A549 (cell line): ENCODE measurements around the gene MPPED1. TPM values are rescaled to one million over a fixed set of nuclear protein-coding genes. Genes with fewer than 3 reads are reported as not detected.

ENCODE experiments used
- ATAC-seq, 2 experiments: fragments of 200-7000 bp in 1 of 2; fragments of >200 bp in 1 of 2; cut with Nextera tagmentation in 1 of 2; cut with Tn5 transposase in 1 of 2; 3 replicates each; pipeline versions ENCODE4 v1.8.0 to v1.9.1; 2018 to 2020; ENCODE audit warnings: mild to moderate bottlenecking in 1 of 2, moderate library complexity in 1 of 2
- CTCF ChIA-PET: fragments of 300-600 bp; sonication (Branson Sonifier 250); formaldehyde crosslinking; extraction: SDS; loops from one replicate; lab custom pipeline; 2021; ENCODE audit warnings: antibody characterized with exemption, inconsistent platforms; lab: Yijun Ruan, JAX
- POLR2A ChIA-PET: fragments of 350-600 bp; formaldehyde crosslinking; extraction: SDS; loops from one replicate; lab custom pipeline; 2021; ENCODE audit warnings: antibody characterized with exemption, inconsistent platforms; lab: Yijun Ruan, JAX
- DNase-seq, 2 experiments: peaks; one replicate each; pipeline versions ENCODE4 v3.0.0 to v3.0.0-alpha.2; 2011 to 2016; ENCODE audit warnings: low read depth in 1 of 2, low spot score in 1 of 2
- FAIRE-seq: peaks from 2 replicates; lab custom pipeline; 2011; peaks lifted over from hg19 to GRCh38; lab: Jason Lieb, UNC
- H3K27ac ChIP-seq, 2 experiments: fragments of >200 bp; sonication (Bioruptor Twin); formaldehyde crosslinking; 3 replicates each; pipeline ENCODE4 v1.5.1; 2016 to 2017
- H3K4me1 ChIP-seq: fragments of >200 bp; sonication (Bioruptor Twin); formaldehyde crosslinking; 3 replicates; pipeline ENCODE4 v1.6.1; 2016
- H3K4me2 ChIP-seq: fragments of >200 bp; sonication (Bioruptor Twin); formaldehyde crosslinking; 3 replicates; pipeline ENCODE4 v1.6.1; 2016
- H3K4me3 ChIP-seq: fragments of >200 bp; sonication (Bioruptor Twin); formaldehyde crosslinking; 3 replicates; pipeline ENCODE4 v1.5.1; 2016
- H3K9me3 ChIP-seq: fragments of >200 bp; sonication (Bioruptor Twin); formaldehyde crosslinking; 3 replicates; pipeline ENCODE4 v1.6.1; 2016
- BHLHE40 ChIP-seq: IDR thresholded peaks from 2 replicates; pipeline ENCODE4 v1.6.1; 2012; ENCODE audit warnings: low read depth, low read length, inconsistent platforms
- CBX2 ChIP-seq: fragments of 200-600 bp; sonication (generic); IDR thresholded peaks from 2 replicates; pipeline ENCODE4 v1.6.1; 2016; ENCODE audit warnings: low read depth, mild to moderate bottlenecking, borderline replicate concordance
- EHMT2 ChIP-seq: fragments of 200-600 bp; sonication (generic); IDR thresholded peaks from 2 replicates; pipeline ENCODE4 v1.6.1; 2016; ENCODE audit warnings: antibody characterized with exemption, low read depth, mild to moderate bottlenecking, moderate library complexity
- EP300 ChIP-seq, 2 experiments: fragments of >200 bp; sonication (Bioruptor Twin); formaldehyde crosslinking; IDR thresholded peaks; 2 replicates in 1 of 2; 3 replicates in 1 of 2; pipeline ENCODE4 v1.6.1; 2016 to 2017
- ESRRA ChIP-seq: fragments of 150-350 bp; IDR thresholded peaks from 2 replicates; pipeline ENCODE4 v1.6.1; 2014; ENCODE audit warnings: mild to moderate bottlenecking, low read length, borderline replicate concordance
- FOXS1 ChIP-seq: fragments of 250-450 bp; sonication (Bioruptor Pico); IDR thresholded peaks from 2 replicates; pipeline ENCODE4 v1.5.0; 2020; ENCODE audit warnings: mild to moderate bottlenecking, moderate library complexity
- HDAC2 ChIP-seq: fragments of 200-600 bp; sonication (generic); IDR thresholded peaks from 2 replicates; pipeline ENCODE4 v1.6.1; 2016
- HOXA7 ChIP-seq: fragments of 250-450 bp; sonication (Bioruptor Pico); IDR thresholded peaks from 2 replicates; pipeline ENCODE4 v1.5.0; 2020; ENCODE audit warnings: mild to moderate bottlenecking, moderate library complexity
- HOXB13 ChIP-seq: fragments of 250-450 bp; sonication (Bioruptor Pico); IDR thresholded peaks from 2 replicates; pipeline ENCODE4 v1.5.0; 2020; ENCODE audit warnings: low read depth, mild to moderate bottlenecking, moderate library complexity
- HOXB5 ChIP-seq: fragments of 250-450 bp; sonication (Bioruptor Pico); IDR thresholded peaks from 2 replicates; pipeline ENCODE4 v1.5.0; 2020; ENCODE audit warnings: mild to moderate bottlenecking, moderate library complexity
- JUN ChIP-seq, 2 experiments: fragments of >200 bp; sonication (Bioruptor Twin); formaldehyde crosslinking; IDR thresholded peaks; 2 replicates in 1 of 2; 3 replicates in 1 of 2; pipeline ENCODE4 v1.6.1; 2016 to 2017
- JUNB ChIP-seq: fragments of >200 bp; sonication (Bioruptor Twin); formaldehyde crosslinking; IDR thresholded peaks from 2 replicates; pipeline ENCODE4 v1.6.1; 2016
- KDM1A ChIP-seq: fragments of 200-600 bp; sonication (generic); IDR thresholded peaks from 2 replicates; pipeline ENCODE4 v1.6.1; 2016; ENCODE audit warnings: low read depth, mild to moderate bottlenecking
- MYC ChIP-seq: IDR thresholded peaks from 2 replicates; pipeline ENCODE4 v1.6.1; 2012; ENCODE audit warnings: mild to moderate bottlenecking, inconsistent platforms, low read length, improper control_type of control experiment, borderline replicate concordance
- NFE2L2 ChIP-seq: fragments of 150-350 bp; conservative IDR thresholded peaks from 2 replicates; pipeline ENCODE4 v1.6.1; 2014; ENCODE audit warnings: low read length
- PHF8 ChIP-seq: fragments of 200-600 bp; sonication (generic); IDR thresholded peaks from 2 replicates; pipeline ENCODE4 v1.6.1; 2016; ENCODE audit warnings: low read depth, mild to moderate bottlenecking, antibody characterized with exemption, moderate library complexity, borderline replicate concordance
- POLR2A ChIP-seq: IDR thresholded peaks from 2 replicates; pipeline ENCODE4 v1.6.1; 2012; ENCODE audit warnings: mild to moderate bottlenecking, low read length
- RAD21 ChIP-seq, 2 experiments: fragments of >200 bp in 1 of 2; sonication (Bioruptor Twin) in 1 of 2; formaldehyde crosslinking in 1 of 2; IDR thresholded peaks in 1 of 2; conservative IDR thresholded peaks in 1 of 2; 2 replicates in 1 of 2; 3 replicates in 1 of 2; pipeline ENCODE4 v1.6.1; 2012 to 2018; ENCODE audit warnings: inconsistent platforms in 1 of 2
- RARB ChIP-seq: fragments of 250-450 bp; sonication (Bioruptor Pico); IDR thresholded peaks from 2 replicates; pipeline ENCODE4 v1.8.0; 2021; ENCODE audit warnings: mild to moderate bottlenecking, moderate library complexity
- RCOR1 ChIP-seq: fragments of 150-350 bp; IDR thresholded peaks from 2 replicates; pipeline ENCODE4 v1.6.1; 2014; ENCODE audit warnings: antibody characterized with exemption, low read length, low read depth
- RFX5 ChIP-seq: fragments of 450-650 bp; IDR thresholded peaks from 2 replicates; pipeline ENCODE4 v1.7.1; 2014; ENCODE audit warnings: antibody characterized with exemption, mild to moderate bottlenecking, moderate library complexity
- SREBF2 ChIP-seq: fragments of 450-650 bp; IDR thresholded peaks from 2 replicates; pipeline ENCODE4 v1.6.1; 2014; ENCODE audit warnings: mild to moderate bottlenecking, moderate library complexity
- TFCP2L1 ChIP-seq: fragments of 250-450 bp; sonication (Bioruptor Pico); IDR thresholded peaks from 2 replicates; pipeline ENCODE4 v1.5.0; 2021; ENCODE audit warnings: mild to moderate bottlenecking
- TP53 ChIP-seq: fragments of 250-450 bp; sonication (Bioruptor Pico); IDR thresholded peaks from 2 replicates; pipeline ENCODE4 v1.5.0; 2021; ENCODE audit warnings: mild to moderate bottlenecking, moderate library complexity
- ZC3H11A ChIP-seq: fragments of 450-650 bp; IDR thresholded peaks from 2 replicates; pipeline ENCODE4 v1.6.1; 2014; ENCODE audit warnings: antibody characterized with exemption, mild to moderate bottlenecking
- WGBS: methylation state at CpG from one replicate; pipeline ENCODE4 v1.1.6; 2017; ENCODE audit errors: missing lambda C conversion rate; 5-methylcytosine and 5-hydroxymethylcytosine counted together
- polyA plus RNA-seq, 4 experiments: library from polyadenylated mRNA; depleted of rRNA in 3 of 4; stranded (reverse); fragments of >200 nt; fragmentation: RNase III in 1 of 4; extraction: RNeasy Plus Mini Kit Qiagen cat#74134 plus additional on column Dnase treatment in 1 of 4; gene quantifications; 2 replicates in 3 of 4; 3 replicates in 1 of 4; pipeline ENCODE4 v1.2.3, GENCODE V29; 2011 to 2017
- TF ChIP-seq, protein P1 (sequence below): fragments of 450-650 bp; IDR thresholded peaks from 2 replicates; pipeline ENCODE4 v1.6.1; 2014; ENCODE audit warnings: antibody characterized with exemption
- TF ChIP-seq, protein P2 (sequence below): fragments of >200 bp; sonication (Bioruptor Twin); formaldehyde crosslinking; IDR thresholded peaks from 3 replicates; pipeline ENCODE4 v1.6.1; 2016
- TF ChIP-seq, protein P3 (sequence below): IDR thresholded peaks from 2 replicates; pipeline ENCODE4 v1.6.1; 2012
- TF ChIP-seq, protein P4 (sequence below): IDR thresholded peaks from 2 replicates; pipeline ENCODE4 v1.6.1; 2012
- TF ChIP-seq, protein P5 (sequence below): IDR thresholded peaks from 2 replicates; pipeline ENCODE4 v1.6.1; 2012; ENCODE audit warnings: low read depth, borderline replicate concordance
- TF ChIP-seq, protein P6 (sequence below): fragments of 250-450 bp; sonication (Bioruptor Pico); IDR thresholded peaks from 2 replicates; pipeline ENCODE4 v1.5.0; 2020; ENCODE audit warnings: low read depth, mild to moderate bottlenecking, moderate library complexity

The MPPED1 gene
- polyA plus RNA-seq, 2 of the 4 experiments (the other 2 are of a cell fraction): not detected

DNA sequence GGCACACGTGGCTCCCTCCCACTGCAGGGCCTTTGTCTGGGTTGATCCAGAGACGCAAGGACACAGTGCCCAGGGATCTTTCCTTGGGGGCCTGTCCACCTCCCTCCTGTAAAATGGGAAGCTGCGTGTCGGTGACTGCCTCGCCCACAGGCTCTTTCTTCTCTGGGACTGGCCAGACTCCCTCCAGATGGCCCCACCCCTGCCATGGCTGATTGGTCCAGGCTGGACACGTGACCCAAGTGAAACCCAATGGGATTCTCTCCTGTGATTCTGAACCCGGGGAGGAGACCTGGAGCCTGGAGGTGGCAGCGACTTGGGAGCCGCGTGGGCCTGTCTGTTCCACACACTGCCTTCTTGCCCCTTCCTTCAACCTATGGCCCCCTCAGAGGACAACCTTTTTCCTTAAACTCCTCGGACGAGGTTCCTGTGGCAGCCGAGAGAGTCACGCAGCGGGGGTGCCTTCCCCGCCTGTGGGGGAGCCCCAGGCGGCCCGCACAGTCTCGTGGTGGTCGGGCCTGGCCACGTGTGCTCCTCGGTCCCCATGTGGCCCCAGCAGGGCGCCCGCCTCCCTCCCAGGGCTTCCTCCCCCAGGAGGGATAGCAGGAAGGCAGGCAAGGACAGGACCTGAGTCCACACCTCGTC is 12.4 kb upstream of the MPPED1 start:
- 60% methylated on average over 14 of the region's 25 CpGs for WGBS
- TF ChIP-seq, protein P1, sequence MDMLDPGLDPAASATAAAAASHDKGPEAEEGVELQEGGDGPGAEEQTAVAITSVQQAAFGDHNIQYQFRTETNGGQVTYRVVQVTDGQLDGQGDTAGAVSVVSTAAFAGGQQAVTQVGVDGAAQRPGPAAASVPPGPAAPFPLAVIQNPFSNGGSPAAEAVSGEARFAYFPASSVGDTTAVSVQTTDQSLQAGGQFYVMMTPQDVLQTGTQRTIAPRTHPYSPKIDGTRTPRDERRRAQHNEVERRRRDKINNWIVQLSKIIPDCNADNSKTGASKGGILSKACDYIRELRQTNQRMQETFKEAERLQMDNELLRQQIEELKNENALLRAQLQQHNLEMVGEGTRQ: peak; percentile 39; the same call in 1 of the 2 replicates
- no peak for TF ChIP-seq HOXB5 (CRISPR knock-in tag)
- TF ChIP-seq JUNB: no peak
- no peak for TF ChIP-seq MYC
- TF ChIP-seq FOXS1 (CRISPR knock-in tag): no peak
- TF ChIP-seq, protein P2, sequence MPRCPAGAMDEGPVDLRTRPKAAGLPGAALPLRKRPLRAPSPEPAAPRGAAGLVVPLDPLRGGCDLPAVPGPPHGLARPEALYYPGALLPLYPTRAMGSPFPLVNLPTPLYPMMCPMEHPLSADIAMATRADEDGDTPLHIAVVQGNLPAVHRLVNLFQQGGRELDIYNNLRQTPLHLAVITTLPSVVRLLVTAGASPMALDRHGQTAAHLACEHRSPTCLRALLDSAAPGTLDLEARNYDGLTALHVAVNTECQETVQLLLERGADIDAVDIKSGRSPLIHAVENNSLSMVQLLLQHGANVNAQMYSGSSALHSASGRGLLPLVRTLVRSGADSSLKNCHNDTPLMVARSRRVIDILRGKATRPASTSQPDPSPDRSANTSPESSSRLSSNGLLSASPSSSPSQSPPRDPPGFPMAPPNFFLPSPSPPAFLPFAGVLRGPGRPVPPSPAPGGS: no peak
- TF ChIP-seq RCOR1: no peak
- no peak for FAIRE-seq
- ATAC-seq: peak in 1 of 2 experiments; percentile 53; a peak in 2 of 6 replicates
- POLR2A ChIA-PET: no interaction called here
- Histone ChIP-seq H3K4me1 (no peaks in the 10 kb centered on the region), H3K4me2 (no peak overlapping the region), H3K9me3 (no peaks in the 10 kb centered on the region), H3K4me3 (no peak overlapping the region), H3K27ac (no peak overlapping the region)
- DNase-seq: no peak
- CTCF ChIA-PET: interaction anchor here (3.5 kb wide), 1 partner anchor 12 kb away, joined by 16 read pairs; no protein-coding TSS in a partner anchor

DNA sequence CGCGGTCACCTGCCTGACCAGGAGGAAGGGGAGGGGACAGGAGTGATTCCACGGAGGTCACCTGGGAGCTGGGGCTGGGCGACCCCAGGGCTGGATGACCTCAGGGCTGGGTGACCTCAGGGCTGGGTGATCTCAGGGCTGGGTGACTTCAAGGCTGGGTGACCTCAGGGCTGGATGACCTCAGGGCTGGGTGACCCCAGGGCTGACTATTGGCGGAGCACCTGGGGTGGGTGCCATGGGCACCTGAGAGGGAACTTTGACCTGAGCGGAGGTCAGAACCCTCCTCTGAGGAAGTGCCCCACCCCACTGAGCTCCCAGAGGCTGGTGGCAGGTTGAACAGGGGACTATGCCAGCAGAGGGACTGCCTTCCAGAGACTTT is 11.8 kb upstream of the MPPED1 start:
- Histone ChIP-seq H3K4me1 (no peaks in the 10 kb centered on the region), H3K9me3 (no peaks in the 10 kb centered on the region), H3K4me2 (no peak overlapping the region), H3K27ac (no peak overlapping the region), H3K4me3 (no peak overlapping the region)
- ATAC-seq (no peak), DNase-seq (no peak), FAIRE-seq (no peak)
- no peak for TF ChIP-seq ESRRA
- TF ChIP-seq CBX2: no peak
- TF ChIP-seq SREBF2: no peak
- no peak for TF ChIP-seq RFX5
- TF ChIP-seq KDM1A: no peak
- TF ChIP-seq, protein P3, sequence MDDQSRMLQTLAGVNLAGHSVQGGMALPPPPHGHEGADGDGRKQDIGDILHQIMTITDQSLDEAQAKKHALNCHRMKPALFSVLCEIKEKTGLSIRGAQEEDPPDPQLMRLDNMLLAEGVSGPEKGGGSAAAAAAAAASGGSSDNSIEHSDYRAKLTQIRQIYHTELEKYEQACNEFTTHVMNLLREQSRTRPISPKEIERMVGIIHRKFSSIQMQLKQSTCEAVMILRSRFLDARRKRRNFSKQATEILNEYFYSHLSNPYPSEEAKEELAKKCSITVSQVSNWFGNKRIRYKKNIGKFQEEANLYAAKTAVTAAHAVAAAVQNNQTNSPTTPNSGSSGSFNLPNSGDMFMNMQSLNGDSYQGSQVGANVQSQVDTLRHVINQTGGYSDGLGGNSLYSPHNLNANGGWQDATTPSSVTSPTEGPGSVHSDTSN: no peak
- no peak for TF ChIP-seq TFCP2L1 (CRISPR knock-in tag)
- TF ChIP-seq BHLHE40: no peak
- no peak for TF ChIP-seq ZC3H11A
- no peak for TF ChIP-seq JUN (IDR thresholded peaks at IDR 0.05)
- no peak for TF ChIP-seq HOXA7 (CRISPR knock-in tag)
- no peak for TF ChIP-seq EP300 (IDR thresholded peaks at IDR 0.05)
- no peak for TF ChIP-seq POLR2A
- TF ChIP-seq, protein P4, sequence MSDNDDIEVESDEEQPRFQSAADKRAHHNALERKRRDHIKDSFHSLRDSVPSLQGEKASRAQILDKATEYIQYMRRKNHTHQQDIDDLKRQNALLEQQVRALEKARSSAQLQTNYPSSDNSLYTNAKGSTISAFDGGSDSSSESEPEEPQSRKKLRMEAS: no peak
- TF ChIP-seq PHF8: no peak
- no peak for TF ChIP-seq FOXS1 (CRISPR knock-in tag)
- ChIA-PET POLR2A (no interaction called here), CTCF (no interaction called here)
- 78% methylated on average over 3 of the region's 6 CpGs for WGBS

DNA sequence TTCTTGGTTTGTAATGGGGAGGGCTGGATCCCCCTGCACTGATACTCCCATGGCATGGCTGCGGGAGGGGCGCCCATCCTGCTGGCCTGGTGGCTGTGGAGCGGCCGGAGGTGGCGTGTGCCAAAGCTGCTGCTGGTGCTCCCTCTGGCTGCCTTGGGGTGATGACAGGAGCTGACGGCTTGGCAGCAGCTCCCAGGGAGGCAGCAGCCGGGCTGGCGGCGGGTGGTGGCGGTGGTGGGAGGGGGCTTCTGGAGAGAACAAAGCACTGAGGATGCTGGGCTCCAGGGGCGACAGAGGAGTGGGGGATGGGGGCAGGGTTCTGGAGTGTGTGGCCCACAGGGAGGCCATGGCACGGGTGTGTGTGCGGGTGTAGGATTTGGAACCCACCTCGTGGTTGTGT is 11.4 kb upstream of the MPPED1 start:
- WGBS: 41% methylated on average over 4 of the region's 14 CpGs
- ChIA-PET POLR2A (no interaction called here), CTCF (interaction anchor here (0.6 kb wide), 1 partner anchor 1242 kb away, joined by 3 read pairs; no protein-coding TSS in a partner anchor)
- H3K4me3 ChIP-seq: no peak overlapping the region
- FAIRE-seq: no peak
- H3K4me2 ChIP-seq: no peak overlapping the region
- no peak for DNase-seq
- no peak for ATAC-seq
- H3K4me1 ChIP-seq: no peaks in the 10 kb centered on the region
- H3K9me3 ChIP-seq: no peaks in the 10 kb centered on the region
- H3K27ac ChIP-seq: no peak overlapping the region
- TF ChIP-seq RARB (CRISPR knock-in tag) (no peak), TP53 (CRISPR knock-in tag) (no peak), HDAC2 (no peak), RAD21 (conservative IDR thresholded peaks at IDR 0.05 in 1 of 2, IDR thresholded peaks at IDR 0.05 in 1 of 2) (no peak), ZC3H11A (no peak), EHMT2 (no peak), PHF8 (no peak), HOXB13 (CRISPR knock-in tag) (no peak), HOXB5 (CRISPR knock-in tag) (no peak), JUNB (no peak), NFE2L2 (no peak)
- TF ChIP-seq, protein P5, sequence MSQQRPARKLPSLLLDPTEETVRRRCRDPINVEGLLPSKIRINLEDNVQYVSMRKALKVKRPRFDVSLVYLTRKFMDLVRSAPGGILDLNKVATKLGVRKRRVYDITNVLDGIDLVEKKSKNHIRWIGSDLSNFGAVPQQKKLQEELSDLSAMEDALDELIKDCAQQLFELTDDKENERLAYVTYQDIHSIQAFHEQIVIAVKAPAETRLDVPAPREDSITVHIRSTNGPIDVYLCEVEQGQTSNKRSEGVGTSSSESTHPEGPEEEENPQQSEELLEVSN: no peak
- TF ChIP-seq, protein P4: no peak
- TF ChIP-seq, protein P6, sequence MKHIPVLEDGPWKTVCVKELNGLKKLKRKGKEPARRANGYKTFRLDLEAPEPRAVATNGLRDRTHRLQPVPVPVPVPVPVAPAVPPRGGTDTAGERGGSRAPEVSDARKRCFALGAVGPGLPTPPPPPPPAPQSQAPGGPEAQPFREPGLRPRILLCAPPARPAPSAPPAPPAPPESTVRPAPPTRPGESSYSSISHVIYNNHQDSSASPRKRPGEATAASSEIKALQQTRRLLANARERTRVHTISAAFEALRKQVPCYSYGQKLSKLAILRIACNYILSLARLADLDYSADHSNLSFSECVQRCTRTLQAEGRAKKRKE (CRISPR knock-in tag): no peak
